Heart left ventricle (tissue), 16 donors: ENCODE measurements around the gene SPAG7. TPM values are rescaled to one million over a fixed set of nuclear protein-coding genes. Genes with fewer than 3 reads are reported as not detected.

Experiments
- ATAC-seq, 4 donors: fragments of 200-7000 bp; cut with Tn5 transposase; one replicate each; pipeline ENCODE4 v1.9.1; 2020 to 2022; ENCODE audit warnings: moderate library complexity in 4 of 4, mild to moderate bottlenecking in 3 of 4, moderate number of reproducible peaks in 1 of 4
- DNase-seq, 5 donors: peaks; one replicate each; pipeline ENCODE4 v3.0.0-alpha.2; 2020
- H3K27ac ChIP-seq, 12 donors: fragments of 200-600 bp; sonication (generic) in 4 of 12; one replicate each; pipeline versions ENCODE4 v1.5.0 to v1.8.0; 2016 to 2022; ENCODE audit warnings: mild to moderate bottlenecking in 2 of 12
- H3K27me3 ChIP-seq, 9 donors: fragments of 200-600 bp; sonication (generic) in 2 of 9; one replicate each; pipeline versions ENCODE4 v1.5.1 to v1.8.0; 2016 to 2022; ENCODE audit warnings: mild to moderate bottlenecking in 3 of 9
- H3K36me3 ChIP-seq, 9 donors: fragments of 200-600 bp; sonication (generic) in 2 of 9; one replicate each; pipeline versions ENCODE4 v1.5.0 to v1.8.0; 2018 to 2022; ENCODE audit warnings: mild to moderate bottlenecking in 2 of 9
- H3K4me1 ChIP-seq, 12 donors: fragments of 200-600 bp; sonication (generic) in 4 of 12; one replicate each; pipeline versions ENCODE4 v1.5.0 to v1.8.0; 2016 to 2022; ENCODE audit warnings: mild to moderate bottlenecking in 3 of 12
- H3K4me3 ChIP-seq, 12 donors: fragments of 200-600 bp; sonication (generic) in 4 of 12; one replicate each; pipeline versions ENCODE4 v1.5.0 to v1.8.0; 2017 to 2022; ENCODE audit warnings: mild to moderate bottlenecking in 9 of 12, moderate library complexity in 4 of 12
- H3K9me3 ChIP-seq, 12 donors: fragments of 200-600 bp; sonication (generic) in 4 of 12; one replicate each; pipeline versions ENCODE4 v1.5.0 to v1.8.0; 2016 to 2022; ENCODE audit warnings: mild to moderate bottlenecking in 1 of 12
- CTCF ChIP-seq, 12 donors: fragments of 200-600 bp; sonication (generic) in 4 of 12; IDR thresholded peaks; one replicate each; pipeline versions ENCODE4 v1.5.0 to v1.8.0; 2018 to 2022; ENCODE audit warnings: antibody characterized with exemption in 12 of 12, mild to moderate bottlenecking in 5 of 12
- POLR2A ChIP-seq, 2 donors: fragments of 450-650 bp; IDR thresholded peaks; one replicate each; pipeline ENCODE4 v1.6.1; 2017; ENCODE audit warnings: antibody characterized with exemption in 2 of 2, mild to moderate bottlenecking in 2 of 2, moderate library complexity in 2 of 2
- WGBS, 4 donors: extraction: QIAGEN DNeasy Blood & Tissue Kit in 2 of 4; methylation state at CpG; one replicate each; pipeline versions ENCODE4 v1.1.5 to v1.1.7; 2013 to 2018; 5-methylcytosine and 5-hydroxymethylcytosine counted together
- intact Hi-C, 10 donors: fragments of 100-400 bp; cut with DNase I; formaldehyde crosslinking; loops; one replicate each; pipeline versions ENCODE4 v1.11.1 to v1.14.2; 2022
- polyA plus RNA-seq, 2 donors: library from polyadenylated mRNA; stranded (reverse); fragments of 200-250 nt; gene quantifications; one replicate each; pipeline ENCODE4 v1.2.3, GENCODE V29; 2013
- total RNA-seq, 9 donors: library from RNA; depleted of rRNA in 2 of 9; stranded (reverse); fragments of >200 nt in 2 of 9; fragmentation: NEBNext Ultra II Directional in 3 of 9; extraction: Animal tissue kit (Norgen Biotek cat#: 25700) in 3 of 9; gene quantifications; one replicate each; pipeline versions ENCODE4 v1.1.0 to v1.2.4, GENCODE V29; 2016 to 2023
- donor health status: ischemic (EF 13 %, LVEDD 7.1; RV severe dilation, severe dysfunction).
- donor health status: healthy with polysubstance abuse.
- donor health status: DM: no; HTN: yes; CAD: no.
- donor health status: DM: no; HTN: no; CAD: no.
- donor health status: ischemic (EF 25% LVEDD 6.9; RV normal size, moderate dysfunction).
- donor health status: ischemic (EF 25% LVEDD 5.7; RV mildly dilated, moderate dysfunction).
- donor health status: healthy.
- donor health status: DM: yes; HTN: yes; CAD: no.
- donor health status: ischemic (EF 35%, LVEDD 5.7; RV mildly dilated, moderate dysfunction).
- donor health status: nonischemic (EF 11% LVEDD 7.7; RV severe dilation, severe dysfunction).
- donor health status: DM: yes; HTN: yes; CAD: no.
- donor health status: PGD.
- donor health status: ischemic (EF 29% LVEDD 5.4; RV normal size, mild dysfunction).
- donor health status: nonischemic (EF 23%, LVEDD 6.1; RV moderate dilation, normal function).

The SPAG7 gene
- total and polyA plus RNA-seq, 11 donors, result 88.7 to 192 (median 125) TPM

GRCh38 chr17:4942760-4943508, 24.7 kb downstream of the SPAG7 start:
- WGBS, 4 donors, result 62 to 72% (median 67%) methylated on average over 13 of the region's 13 CpGs
- TF ChIP-seq CTCF (IDR thresholded peaks at IDR 0.05) (no peak), POLR2A (IDR thresholded peaks at IDR 0.05) (no peak)
- no peaks in the 10 kb centered on the region for H3K27me3 ChIP-seq
- H3K4me1 ChIP-seq, result peaks cover 21 to 78% (median 55%) of the 10 kb centered on the region in 12 donors
- no peak for ATAC-seq
- H3K9me3 ChIP-seq, result no peaks in the 10 kb centered on the region
- intact Hi-C loops, result loop anchor here in 2 of 10 donors (5.0 kb wide), 2 partner anchors 36 to 54 kb away; partner anchors contain the start of genes INCA1 (in 1 of the 2) and KIF1C (in 1 of the 2)
- peak overlapping the region in 1 of 12 donors; percentile 8 for H3K4me3 ChIP-seq
- peaks cover 0 to 62% (median 54%) of the 10 kb centered on the region in 9 donors for H3K36me3 ChIP-seq
- DNase-seq, result no peak
- H3K27ac ChIP-seq, result peak overlapping the region in 6 of 12 donors; percentile 11 to 99 (median 34)

GRCh38 chr17:4941319-4941610, 26.4 kb downstream of the SPAG7 start:
- no peak for ATAC-seq
- Histone ChIP-seq H3K36me3 (peaks cover 0 to 71% (median 64%) of the 10 kb centered on the region in 9 donors), H3K9me3 (no peaks in the 10 kb centered on the region), H3K27ac (peak overlapping the region in 10 of 12 donors; percentile 91 to 99 (median 97)), H3K4me3 (peak overlapping the region; percentile 76 to 98 (median 88)), H3K4me1 (peaks cover 19 to 69% (median 46%) of the 10 kb centered on the region in 12 donors), H3K27me3 (no peaks in the 10 kb centered on the region)
- intact Hi-C loops, result loop anchor here in 2 of 10 donors (5.0 kb wide), 2 partner anchors 34 to 56 kb away; partner anchors contain the start of genes INCA1 (in 1 of the 2) and KIF1C (in 1 of the 2)
- no peak for DNase-seq
- TF ChIP-seq POLR2A (IDR thresholded peaks at IDR 0.05), result no peak
- no peak for TF ChIP-seq CTCF (IDR thresholded peaks at IDR 0.05)
- WGBS, 4 donors, result 41 to 53% (median 50%) methylated on average over 4 of the region's 4 CpGs

- DNase-seq, result peak in 3 of 5 donors; percentile 82 to 85 (median 83)
- intact Hi-C loops, result loop anchor here in 4 of 10 donors (1.0 to 5.0 kb wide), 5 partner anchors 8 to 57 kb away; partner anchors contain the start of genes INCA1 (in 4 of the 4), KIF1C (in 4 of the 4), PFN1 (in 2 of the 4) and SPAG7 (in 1 of the 4)
- Histone ChIP-seq H3K9me3 (no peaks in the 10 kb centered on the region), H3K27ac (peak overlapping the region; percentile 91 to 100 (median 97)), H3K4me3 (peak overlapping the region; percentile 76 to 98 (median 88)), H3K27me3 (no peaks in the 10 kb centered on the region), H3K4me1 (peaks cover 18 to 64% (median 41%) of the 10 kb centered on the region in 12 donors), H3K36me3 (peaks cover 0 to 71% (median 61%) of the 10 kb centered on the region in 9 donors)
- ATAC-seq, result peak; percentile 60 to 86 (median 79)
- 1% methylated on average over 29 of the region's 29 CpGs for WGBS, 4 donors
- no peak for TF ChIP-seq CTCF (IDR thresholded peaks at IDR 0.05)
- no peak for TF ChIP-seq POLR2A (IDR thresholded peaks at IDR 0.05)
These were observed 26.9 kb downstream of the SPAG7 start for GRCh38 chr17:4940555-4941318.
